Stomach (tissue), 9 donors: ENCODE results near the gene EDNRB. TPM values are rescaled to one million over a fixed set of nuclear protein-coding genes. Genes with fewer than 3 reads are reported as not detected.

ENCODE experiments used
- DNase-seq, 2 donors: peaks; one replicate each; pipeline versions ENCODE4 v3.0.0 to v3.0.0-alpha.2; 2013 to 2019
- H3K27ac ChIP-seq, 5 donors: fragments of 200-600 bp in 4 of 5; sonication (generic) in 4 of 5; one replicate each; pipeline ENCODE4 v1.5.1; 2013 to 2019; ENCODE audit warnings: mild to moderate bottlenecking in 1 of 5, moderate library complexity in 1 of 5
- H3K27me3 ChIP-seq, 3 donors: fragments of 200-600 bp; sonication (generic); one replicate each; pipeline ENCODE4 v1.5.1; 2017 to 2019; ENCODE audit warnings: mixed run types in 1 of 3
- H3K36me3 ChIP-seq, 4 donors: fragments of 200-600 bp; sonication (generic); 1 replicate in 3 of 4; 2 replicates in 1 of 4; pipeline ENCODE4 v1.5.1; 2016 to 2019
- H3K4me1 ChIP-seq, 4 donors: fragments of 200-600 bp; sonication (generic); one replicate each; pipeline ENCODE4 v1.5.1; 2016 to 2019
- H3K4me3 ChIP-seq, 4 donors: fragments of 200-600 bp; sonication (generic) in 3 of 4; one replicate each; pipeline ENCODE4 v1.5.1; 2016 to 2019; ENCODE audit warnings: mild to moderate bottlenecking in 1 of 4
- H3K9me3 ChIP-seq, 4 donors: fragments of 200-600 bp; sonication (generic); one replicate each; pipeline ENCODE4 v1.5.1; 2016 to 2019
- CTCF ChIP-seq, 7 experiments: fragments of 450-650 bp in 4 of 7; fragments of 200-600 bp in 3 of 7; sonication (generic) in 3 of 7; IDR thresholded peaks; one replicate each; pipeline ENCODE4 v1.5.1; 2016 to 2019; ENCODE audit warnings: antibody characterized with exemption in 7 of 7, control low read depth in 2 of 7, mild to moderate bottlenecking in 1 of 7
- EP300 ChIP-seq: sonication (generic); formaldehyde crosslinking; IDR thresholded peaks from one replicate; pipeline ENCODE4 v1.6.1; 2017; ENCODE audit warnings: antibody characterized with exemption
- POLR2A ChIP-seq, 4 donors: fragments of 450-650 bp; IDR thresholded peaks; one replicate each; pipeline ENCODE4 v1.6.1; 2016; ENCODE audit warnings: antibody characterized with exemption in 4 of 4, control low read depth in 2 of 4, mild to moderate bottlenecking in 1 of 4, moderate library complexity in 1 of 4
- POLR2AphosphoS5 ChIP-seq, 3 donors: sonication (generic); formaldehyde crosslinking; IDR thresholded peaks; one replicate each; pipeline ENCODE4 v1.6.1; 2016; ENCODE audit warnings: antibody characterized with exemption in 3 of 3
- whole genome bisulfite sequencing, 5 donors: extraction: QIAGEN DNeasy Blood & Tissue Kit in 3 of 5; methylation state at CpG; one replicate each; pipeline versions ENCODE4 v1.1.5 to v1.1.7; 2013 to 2018; 5-methylcytosine and 5-hydroxymethylcytosine counted together
- intact Hi-C: fragments of 100-400 bp; cut with DNase I; formaldehyde crosslinking; loops from one replicate; pipeline ENCODE4 v1.15.1; 2023; ENCODE audit warnings: low total_unique reads
- polyA plus RNA-seq, 3 donors: library from polyadenylated mRNA; stranded (reverse); fragments of 200-250 nt; gene quantifications; one replicate each; pipeline ENCODE4 v1.2.3, GENCODE V29; 2013
- total RNA-seq, 5 donors: library from RNA; depleted of rRNA; stranded (reverse); fragments of >200 nt; gene quantifications; one replicate each; pipeline versions ENCODE4 v1.1.0 to v1.2.3, GENCODE V29; 2014 to 2016
- donor health status: healthy with polysubstance abuse.
- donor health status: Bipolar disorder and iron deficiency.
- donor health status: healthy.

EDNRB gene
- total and polyA plus RNA-seq, 8 donors: 2.3 to 72.1 (median 13.7) TPM

- peaks cover 0 to 6% (median 2%) of the 10 kb centered on the region in 4 donors for H3K9me3 ChIP-seq
- H3K27me3 ChIP-seq: no peaks in the 10 kb centered on the region
- intact Hi-C loops: no loop called here
- DNase-seq: peak in 1 of 2 donors; percentile 70
- no peak overlapping the region for H3K27ac ChIP-seq
- TF ChIP-seq CTCF (IDR thresholded peaks at IDR 0.05): no peak
- TF ChIP-seq EP300: no peak
- no peak for TF ChIP-seq POLR2AphosphoS5 (IDR thresholded peaks at IDR 0.05)
- TF ChIP-seq POLR2A (IDR thresholded peaks at IDR 0.05): no peak
- 54 to 78% (median 66%) methylated on average over 5 of the region's 5 CpGs for WGBS, 5 donors
- peaks cover 0 to under 1% (median 0%) of the 10 kb centered on the region in 4 donors for H3K36me3 ChIP-seq
- H3K4me1 ChIP-seq: no peaks in the 10 kb centered on the region
- H3K4me3 ChIP-seq: no peak overlapping the region
Observed at GRCh38 chr13:77907666-77908341, 10.8 kb downstream of the EDNRB start.

- Histone ChIP-seq H3K27ac (no peak overlapping the region), H3K36me3 (peaks cover 0 to 4% (median 0%) of the 10 kb centered on the region in 4 donors), H3K27me3 (no peaks in the 10 kb centered on the region), H3K4me3 (no peak overlapping the region), H3K4me1 (no peaks in the 10 kb centered on the region), H3K9me3 (peaks cover 0 to 10% (median 3%) of the 10 kb centered on the region in 4 donors)
- 67 to 94% (median 91%) methylated on average over 4 of the region's 4 CpGs for WGBS, 5 donors
- DNase-seq: no peak
- intact Hi-C loops: no loop called here
- no peak for TF ChIP-seq EP300
- TF ChIP-seq CTCF (IDR thresholded peaks at IDR 0.05): no peak
- no peak for TF ChIP-seq POLR2AphosphoS5 (IDR thresholded peaks at IDR 0.05)
Observed at GRCh38 chr13:77904031-77904430, 14.6 kb downstream of the EDNRB start.

DNA sequence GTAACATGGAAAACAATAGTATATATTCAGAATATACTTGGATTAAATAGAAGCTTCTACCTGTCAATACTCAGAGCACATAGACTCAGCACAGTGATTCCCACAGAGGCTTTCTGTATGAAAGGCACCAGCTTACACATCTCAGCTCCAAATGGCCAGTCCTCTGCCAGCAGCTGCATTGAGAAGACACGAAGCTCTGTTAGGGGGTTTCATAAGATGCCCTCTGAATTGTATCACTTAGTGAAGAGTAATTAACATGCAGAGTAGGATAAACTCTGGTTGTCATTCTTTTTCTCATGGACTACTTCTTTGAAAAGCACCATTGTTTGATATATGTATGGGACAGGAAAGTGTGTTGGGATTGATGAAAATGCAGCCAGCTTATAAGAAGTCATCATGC, 15.2 kb downstream of the EDNRB start:
- Histone ChIP-seq H3K27ac (no peak overlapping the region), H3K36me3 (peaks cover 0 to 4% (median 0%) of the 10 kb centered on the region in 4 donors), H3K4me3 (no peak overlapping the region), H3K9me3 (peaks cover 0 to 10% (median 3%) of the 10 kb centered on the region in 4 donors), H3K4me1 (no peaks in the 10 kb centered on the region), H3K27me3 (no peaks in the 10 kb centered on the region)
- intact Hi-C loops: no loop called here
- WGBS, 5 donors: 79 to 86% (median 85%) methylated on average over 1 of the region's 1 CpG
- TF ChIP-seq CTCF (IDR thresholded peaks at IDR 0.05) (no peak), EP300 (no peak), POLR2AphosphoS5 (IDR thresholded peaks at IDR 0.05) (no peak), POLR2A (IDR thresholded peaks at IDR 0.05) (no peak)
- no peak for DNase-seq

DNA sequence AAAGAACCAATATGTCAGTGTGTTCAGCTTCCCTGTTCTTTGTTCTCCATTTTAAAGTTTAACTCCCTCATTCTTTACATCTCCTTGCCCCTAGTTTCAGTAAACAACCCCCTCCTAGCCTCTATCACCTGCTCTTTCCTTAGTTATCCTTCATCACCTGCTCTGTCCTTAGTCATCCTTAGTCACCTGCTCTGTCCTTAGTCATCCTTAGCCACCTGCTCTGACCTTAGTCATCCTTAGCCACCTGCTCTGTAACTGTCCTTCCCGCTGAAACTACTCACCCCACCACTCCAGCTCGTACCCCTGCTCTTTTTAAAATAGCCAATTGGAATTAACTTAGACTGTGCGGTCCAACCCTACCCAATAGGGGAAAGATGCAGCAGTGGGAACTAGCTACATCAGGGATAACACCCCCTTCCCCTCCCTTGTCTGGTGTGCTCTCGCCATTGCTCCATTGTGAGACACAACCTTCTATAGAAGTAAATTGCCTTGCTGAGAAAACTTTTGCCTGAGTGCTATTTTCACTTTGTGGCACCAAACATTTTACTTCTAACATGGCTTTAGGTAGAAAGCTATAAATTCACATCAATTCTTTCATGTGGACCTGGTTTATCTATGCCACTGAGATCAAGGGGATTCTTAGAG, 16.2 kb downstream of the EDNRB start:
- TF ChIP-seq EP300: no peak
- no peak for TF ChIP-seq CTCF (IDR thresholded peaks at IDR 0.05)
- TF ChIP-seq POLR2AphosphoS5 (IDR thresholded peaks at IDR 0.05): no peak
- TF ChIP-seq POLR2A (IDR thresholded peaks at IDR 0.05): no peak

More for the DNA sequence above, 16.2 kb downstream of the EDNRB start:
- no peak overlapping the region for H3K4me3 ChIP-seq
- H3K36me3 ChIP-seq: peaks cover 0 to 4% (median 0%) of the 10 kb centered on the region in 4 donors
- H3K4me1 ChIP-seq: no peaks in the 10 kb centered on the region
- H3K9me3 ChIP-seq: peaks cover 0 to 10% (median 3%) of the 10 kb centered on the region in 4 donors
- intact Hi-C loops: no loop called here
- 86 to 96% (median 92%) methylated on average over 4 of the region's 4 CpGs for WGBS, 5 donors
- H3K27ac ChIP-seq: no peak overlapping the region
- DNase-seq: no peak
- H3K27me3 ChIP-seq: no peaks in the 10 kb centered on the region
